Small intestine (tissue), 7 donors: ENCODE data around the gene IL12RB1. TPM values are rescaled to one million over a fixed set of nuclear protein-coding genes. Genes with fewer than 3 reads are reported as not detected.

Experiments used
- DNase-seq, 2 donors: peaks; one replicate each; pipeline versions ENCODE4 v3.0.0 to v3.0.0-alpha.2; 2013
- FAIRE-seq: peaks from 2 replicates; lab custom pipeline; 2012; peaks lifted over from hg19 to GRCh38; lab: Jason Lieb, UNC
- H3K27ac ChIP-seq, 3 donors: one replicate each; pipeline ENCODE4 v1.5.1; 2013; ENCODE audit warnings: low read length in 2 of 3, mild to moderate bottlenecking in 2 of 3, control low read depth in 1 of 3, inconsistent platforms in 1 of 3, low read depth in 1 of 3, moderate library complexity in 1 of 3
- H3K27me3 ChIP-seq, 3 donors: one replicate each; pipeline ENCODE4 v1.6.1; 2013; ENCODE audit warnings: low read length in 3 of 3, inconsistent platforms in 1 of 3; ENCODE audit not compliant: control insufficient read depth in 3 of 3, insufficient read depth in 3 of 3
- H3K36me3 ChIP-seq, 3 donors: one replicate each; pipeline ENCODE4 v1.6.1; 2013; ENCODE audit warnings: low read length in 3 of 3, inconsistent platforms in 1 of 3, low read depth in 1 of 3, mild to moderate bottlenecking in 1 of 3, moderate library complexity in 1 of 3; ENCODE audit not compliant: control insufficient read depth in 3 of 3, insufficient read depth in 2 of 3
- H3K4me1 ChIP-seq, 3 donors: one replicate each; pipeline ENCODE4 v1.6.1; 2013; ENCODE audit warnings: low read length in 2 of 3, inconsistent platforms in 1 of 3, low read depth in 1 of 3, mild to moderate bottlenecking in 1 of 3, moderate library complexity in 1 of 3; ENCODE audit not compliant: control insufficient read depth in 3 of 3, insufficient read depth in 2 of 3
- H3K4me3 ChIP-seq, 3 donors: one replicate each; pipeline ENCODE4 v1.5.1; 2013; ENCODE audit warnings: low read length in 3 of 3, control low read depth in 1 of 3, inconsistent platforms in 1 of 3, low read depth in 1 of 3, mild to moderate bottlenecking in 1 of 3, moderate library complexity in 1 of 3
- H3K9me3 ChIP-seq, 2 donors: one replicate each; pipeline ENCODE4 v1.6.1; 2013; ENCODE audit warnings: low read depth in 1 of 2, low read length in 1 of 2; ENCODE audit not compliant: control insufficient read depth in 2 of 2, insufficient read depth in 1 of 2
- WGBS, 3 donors: extraction: QIAGEN DNeasy Blood & Tissue Kit; methylation state at CpG; one replicate each; pipeline ENCODE4 v1.1.7; 2013; 5-methylcytosine and 5-hydroxymethylcytosine counted together
- polyA plus RNA-seq, 4 donors: library from polyadenylated mRNA; stranded (reverse) in 3 of 4; unstranded in 1 of 4; fragments of 200-250 nt in 3 of 4; fragments of 120-200 nt in 1 of 4; gene quantifications; one replicate each; pipeline versions ENCODE4 v1.2.1 to v1.2.3, GENCODE V29; 2013
- donor health status: healthy with polysubstance abuse.
- donor health status: control.
- donor health status: control.
- donor health status: Bipolar disorder and iron deficiency.
- donor health status: healthy.

Gene IL12RB1
- polyA plus RNA-seq, 4 donors = 0.81 to 2.4 (median 1.3) TPM

DNA sequence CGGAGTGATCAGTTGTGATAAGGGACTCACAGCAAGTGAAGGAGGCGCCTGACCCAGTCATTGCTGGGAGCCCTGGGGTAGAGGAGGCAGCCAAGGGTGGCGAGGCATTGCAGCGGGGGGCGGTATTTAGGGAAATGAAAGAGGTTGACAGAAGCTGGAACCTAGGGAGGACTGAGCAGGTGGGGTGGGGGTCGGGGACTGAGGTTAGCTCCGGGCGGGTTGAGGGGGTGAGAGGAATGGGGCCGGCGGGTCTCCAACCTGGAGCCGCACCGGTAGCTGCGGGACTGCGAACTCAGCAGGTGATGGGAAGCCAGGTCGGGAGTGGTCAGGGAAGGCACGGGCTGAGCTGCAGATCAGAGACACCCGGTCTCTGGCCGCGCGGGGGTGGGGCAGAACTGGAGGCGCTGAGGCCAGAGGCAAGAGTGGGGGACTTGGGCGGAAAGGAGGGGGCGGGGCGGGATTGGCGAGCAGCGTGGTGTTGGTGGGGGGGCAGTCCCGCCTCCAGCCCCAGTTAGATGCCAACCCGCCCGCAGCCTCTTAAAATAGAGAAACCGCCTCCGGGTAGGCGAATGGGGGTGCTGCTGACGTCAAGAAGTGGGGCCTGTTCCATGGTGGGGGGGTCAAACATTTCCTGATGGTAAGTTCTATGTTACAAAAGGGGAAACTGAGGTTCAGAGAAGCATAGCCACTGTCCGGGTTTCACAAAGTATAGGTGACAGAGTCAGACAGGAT, 12.3 kb upstream of the IL12RB1 start:
- Histone ChIP-seq H3K9me3 (no peaks in the 10 kb centered on the region), H3K4me3 (peak overlapping the region in 2 of 3 donors; percentile 0 to 4), H3K36me3 (no peaks in the 10 kb centered on the region), H3K27ac (no peak overlapping the region), H3K27me3 (peaks cover 0 to 23% (median 0%) of the 10 kb centered on the region in 3 donors), H3K4me1 (peaks cover 0 to 29% (median 0%) of the 10 kb centered on the region in 3 donors)
- peak in 1 of 2 donors; percentile 32 for DNase-seq
- FAIRE-seq = no peak
- 6 to 7% (median 6%) methylated on average over 28 to 34 of the region's 34 CpGs for WGBS, 3 donors

- DNase-seq (no peak), FAIRE-seq (no peak)
- H3K4me3 ChIP-seq = peak overlapping the region in 2 of 3 donors; percentile 39 to 40
- 20 to 27% (median 23%) methylated on average over 22 of the region's 22 CpGs for WGBS, 3 donors
- no peaks in the 10 kb centered on the region for H3K36me3 ChIP-seq
- H3K4me1 ChIP-seq = peaks cover 0 to 29% (median 0%) of the 10 kb centered on the region in 3 donors
- peaks cover 0 to 23% (median 0%) of the 10 kb centered on the region in 3 donors for H3K27me3 ChIP-seq
- no peak overlapping the region for H3K27ac ChIP-seq
- H3K9me3 ChIP-seq = peaks cover 0 to 4% of the 10 kb centered on the region in 2 donors
These were observed 11.5 kb upstream of the IL12RB1 start for GRCh38 chr19:18097993-18098890.

GRCh38 chr19:18097217-18097992, 10.7 kb upstream of the IL12RB1 start, which contains the start of gene MAST3:
MAST3 (plus strand) TSS chr19:18097778; CDS start chr19:18097793, 15 bp downstream.
- 20 to 32% (median 21%) methylated on average over 29 to 54 of the region's 54 CpGs for WGBS, 3 donors
- H3K27me3 ChIP-seq = peaks cover 0 to 23% (median 0%) of the 10 kb centered on the region in 3 donors
- no peaks in the 10 kb centered on the region for H3K36me3 ChIP-seq
- peak within 1 kb of the TSS in 2 of 3 donors; percentile 39 to 40 for H3K4me3 ChIP-seq
- H3K27ac ChIP-seq = no peak within 1 kb of the TSS
- DNase-seq = peak; percentile 89 to 90
- H3K4me1 ChIP-seq = peaks cover 0 to 29% (median 0%) of the 10 kb centered on the region in 3 donors
- FAIRE-seq = no peak
- H3K9me3 ChIP-seq = peaks cover 0 to 4% of the 10 kb centered on the region in 2 donors

GRCh38 chr19:18096258-18096657, 9.5 kb upstream of the IL12RB1 start:
- Histone ChIP-seq H3K27me3 (peaks cover 0 to 23% (median 0%) of the 10 kb centered on the region in 3 donors), H3K4me3 (no peak overlapping the region)
- FAIRE-seq = no peak

GRCh38 chr19:18093439-18094161, 6.9 kb upstream of the IL12RB1 start:
- no peak overlapping the region for H3K4me3 ChIP-seq
- H3K36me3 ChIP-seq = no peaks in the 10 kb centered on the region
- no peak overlapping the region for H3K27ac ChIP-seq
- no peak for DNase-seq
- H3K9me3 ChIP-seq = peaks cover 0 to 4% of the 10 kb centered on the region in 2 donors
- FAIRE-seq = no peak
- H3K4me1 ChIP-seq = peaks cover 0 to 9% (median 0%) of the 10 kb centered on the region in 3 donors
- WGBS, 3 donors = 71 to 74% (median 71%) methylated on average over 6 of the region's 6 CpGs
- peaks cover 0 to 9% (median 0%) of the 10 kb centered on the region in 3 donors for H3K27me3 ChIP-seq

More at GRCh38 chr19:18096258-18096657, 9.5 kb upstream of the IL12RB1 start:
- Histone ChIP-seq H3K4me1 (peaks cover 0 to 29% (median 0%) of the 10 kb centered on the region in 3 donors), H3K36me3 (no peaks in the 10 kb centered on the region), H3K27ac (no peak overlapping the region), H3K9me3 (peaks cover 0 to 4% of the 10 kb centered on the region in 2 donors)
- 74 to 89% (median 89%) methylated on average over 2 of the region's 2 CpGs for WGBS, 3 donors
- DNase-seq = no peak

DNA sequence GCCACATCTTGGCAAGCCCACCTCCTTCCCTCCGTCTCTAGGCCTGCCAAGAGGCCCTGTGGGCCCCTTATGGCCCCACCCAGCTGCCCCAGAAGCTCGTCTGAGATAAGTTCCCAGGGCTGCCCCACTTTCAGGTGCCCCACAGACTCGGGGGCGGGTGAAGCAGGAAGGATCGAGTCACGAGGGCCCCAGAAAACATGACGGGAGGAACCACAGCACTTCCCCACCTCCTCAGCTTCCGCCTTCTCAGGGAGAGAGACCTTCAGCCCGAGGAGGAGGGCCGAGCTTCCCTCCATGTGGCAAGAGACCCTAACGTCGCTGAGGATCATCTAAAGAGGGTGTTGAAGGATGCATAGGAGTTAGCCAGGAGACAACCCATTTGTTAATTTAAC, 4.5 kb upstream of the IL12RB1 start:
- 40 to 50% (median 44%) methylated on average over 12 of the region's 12 CpGs for WGBS, 3 donors
- H3K4me3 ChIP-seq = no peak overlapping the region
- H3K4me1 ChIP-seq = no peaks in the 10 kb centered on the region
- peak overlapping the region in 2 of 3 donors; percentile 65 to 85 for H3K27ac ChIP-seq
- DNase-seq = peak; percentile 22 to 68
- H3K9me3 ChIP-seq = peaks cover 0 to 4% of the 10 kb centered on the region in 2 donors
- no peaks in the 10 kb centered on the region for H3K27me3 ChIP-seq
- H3K36me3 ChIP-seq = no peaks in the 10 kb centered on the region
- no peak for FAIRE-seq

- DNase-seq (no peak), FAIRE-seq (no peak)
- Histone ChIP-seq H3K9me3 (peaks cover 0 to 4% of the 10 kb centered on the region in 2 donors), H3K27ac (peak overlapping the region in 2 of 3 donors; percentile 65 to 85), H3K4me3 (no peak overlapping the region), H3K36me3 (no peaks in the 10 kb centered on the region), H3K27me3 (no peaks in the 10 kb centered on the region), H3K4me1 (no peaks in the 10 kb centered on the region)
- WGBS, 3 donors = 78 to 80% (median 79%) methylated on average over 12 of the region's 12 CpGs
These were observed 3.9 kb upstream of the IL12RB1 start for GRCh38 chr19:18090545-18091216.
